ENCODE measurements around the gene BANP. TPM values are rescaled to one million over a fixed set of nuclear protein-coding genes. Genes with fewer than 3 reads are reported as not detected.

Gene BANP
- total RNA-seq, 3 donors from 2014 or later (not counting 1 experiment from before 2014, with no cell fraction given): 88.8 to 117 (median 117) TPM

DNA sequence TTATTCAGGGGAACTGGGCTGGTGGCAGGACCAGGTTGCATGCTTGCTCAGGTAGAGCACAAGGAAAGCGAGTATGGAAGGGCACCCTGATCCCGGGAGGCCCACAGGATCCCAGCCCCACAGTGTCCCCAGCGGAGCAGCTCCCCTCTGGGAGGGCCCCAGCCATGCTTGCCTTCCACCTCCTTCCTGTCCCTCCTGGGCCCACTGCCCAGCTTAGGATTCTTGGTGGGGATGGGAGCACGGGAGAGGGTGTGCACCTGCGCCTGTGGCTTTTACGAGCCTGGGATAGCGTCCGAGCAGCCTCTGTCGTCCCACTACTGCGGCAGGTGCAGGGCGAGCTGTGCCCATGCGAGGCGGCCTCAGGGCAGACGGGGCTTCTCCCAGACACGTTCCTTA, 114.5 kb downstream of the BANP start:
- no peak for ATAC-seq
- H3K4me1 Mint-ChIP-seq: peaks cover 9 to 10% of the 10 kb centered on the region in 2 donors
- no peak overlapping the region for H3K4me3 Mint-ChIP-seq
- no peak overlapping the region for H3K27ac Mint-ChIP-seq
- Histone ChIP-seq H3K4me1 (ENCODE audit: control insufficient read depth, insufficient read depth, low read length) (peaks cover 22% of the 10 kb centered on the region), H3K36me3 (ENCODE audit: control insufficient read depth, insufficient read depth, low read length) (peaks cover 22% of the 10 kb centered on the region), H3K27me3 (ENCODE audit: control insufficient read depth, insufficient read depth, low read length) (no peaks in the 10 kb centered on the region), H3K9me3 (ENCODE audit: control insufficient read depth, insufficient read depth, low read length) (no peaks in the 10 kb centered on the region), H3K27ac (ENCODE audit: low read length) (no peak overlapping the region), H3K4me3 (ENCODE audit: low read length) (no peak overlapping the region)
- WGBS (ENCODE audit: insufficient coverage): 95% methylated on average over 15 of the region's 15 CpGs
- TF ChIP-seq, protein P1, sequence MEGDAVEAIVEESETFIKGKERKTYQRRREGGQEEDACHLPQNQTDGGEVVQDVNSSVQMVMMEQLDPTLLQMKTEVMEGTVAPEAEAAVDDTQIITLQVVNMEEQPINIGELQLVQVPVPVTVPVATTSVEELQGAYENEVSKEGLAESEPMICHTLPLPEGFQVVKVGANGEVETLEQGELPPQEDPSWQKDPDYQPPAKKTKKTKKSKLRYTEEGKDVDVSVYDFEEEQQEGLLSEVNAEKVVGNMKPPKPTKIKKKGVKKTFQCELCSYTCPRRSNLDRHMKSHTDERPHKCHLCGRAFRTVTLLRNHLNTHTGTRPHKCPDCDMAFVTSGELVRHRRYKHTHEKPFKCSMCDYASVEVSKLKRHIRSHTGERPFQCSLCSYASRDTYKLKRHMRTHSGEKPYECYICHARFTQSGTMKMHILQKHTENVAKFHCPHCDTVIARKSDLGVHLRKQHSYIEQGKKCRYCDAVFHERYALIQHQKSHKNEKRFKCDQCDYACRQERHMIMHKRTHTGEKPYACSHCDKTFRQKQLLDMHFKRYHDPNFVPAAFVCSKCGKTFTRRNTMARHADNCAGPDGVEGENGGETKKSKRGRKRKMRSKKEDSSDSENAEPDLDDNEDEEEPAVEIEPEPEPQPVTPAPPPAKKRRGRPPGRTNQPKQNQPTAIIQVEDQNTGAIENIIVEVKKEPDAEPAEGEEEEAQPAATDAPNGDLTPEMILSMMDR (IDR thresholded peaks at IDR 0.05): no peak
- H3K36me3 Mint-ChIP-seq: peaks cover 9% of the 10 kb centered on the region
- intact Hi-C loops (cut with micrococcal nuclease): no loop called here
- no peak for DNase-seq
- no peaks in the 10 kb centered on the region for H3K9me3 Mint-ChIP-seq
- H3K27me3 Mint-ChIP-seq (ENCODE audit: low read depth in 2 of 2): no peaks in the 10 kb centered on the region

- Histone ChIP-seq H3K9me3 (ENCODE audit: control insufficient read depth, insufficient read depth, low read length) (no peaks in the 10 kb centered on the region), H3K27ac (ENCODE audit: low read length) (no peak overlapping the region), H3K4me3 (ENCODE audit: low read length) (no peak overlapping the region), H3K27me3 (ENCODE audit: control insufficient read depth, insufficient read depth, low read length) (no peaks in the 10 kb centered on the region), H3K36me3 (ENCODE audit: control insufficient read depth, insufficient read depth, low read length) (peaks cover 22% of the 10 kb centered on the region), H3K4me1 (ENCODE audit: control insufficient read depth, insufficient read depth, low read length) (peaks cover 22% of the 10 kb centered on the region)
- peaks cover 9% of the 10 kb centered on the region for H3K36me3 Mint-ChIP-seq
- DNase-seq: no peak
- WGBS (ENCODE audit: insufficient coverage): 95% methylated on average over 10 of the region's 10 CpGs
- H3K4me3 Mint-ChIP-seq: no peak overlapping the region
- H3K4me1 Mint-ChIP-seq: peaks cover 9 to 10% of the 10 kb centered on the region in 2 donors
- intact Hi-C loops (cut with micrococcal nuclease): no loop called here
- no peaks in the 10 kb centered on the region for H3K27me3 Mint-ChIP-seq (ENCODE audit: low read depth in 2 of 2)
- TF ChIP-seq, protein P1 (IDR thresholded peaks at IDR 0.05): no peak
- no peak for ATAC-seq
- H3K27ac Mint-ChIP-seq: no peak overlapping the region
- no peaks in the 10 kb centered on the region for H3K9me3 Mint-ChIP-seq
These were observed 115.0 kb downstream of the BANP start for GRCh38 chr16:88066234-88066633.

DNA sequence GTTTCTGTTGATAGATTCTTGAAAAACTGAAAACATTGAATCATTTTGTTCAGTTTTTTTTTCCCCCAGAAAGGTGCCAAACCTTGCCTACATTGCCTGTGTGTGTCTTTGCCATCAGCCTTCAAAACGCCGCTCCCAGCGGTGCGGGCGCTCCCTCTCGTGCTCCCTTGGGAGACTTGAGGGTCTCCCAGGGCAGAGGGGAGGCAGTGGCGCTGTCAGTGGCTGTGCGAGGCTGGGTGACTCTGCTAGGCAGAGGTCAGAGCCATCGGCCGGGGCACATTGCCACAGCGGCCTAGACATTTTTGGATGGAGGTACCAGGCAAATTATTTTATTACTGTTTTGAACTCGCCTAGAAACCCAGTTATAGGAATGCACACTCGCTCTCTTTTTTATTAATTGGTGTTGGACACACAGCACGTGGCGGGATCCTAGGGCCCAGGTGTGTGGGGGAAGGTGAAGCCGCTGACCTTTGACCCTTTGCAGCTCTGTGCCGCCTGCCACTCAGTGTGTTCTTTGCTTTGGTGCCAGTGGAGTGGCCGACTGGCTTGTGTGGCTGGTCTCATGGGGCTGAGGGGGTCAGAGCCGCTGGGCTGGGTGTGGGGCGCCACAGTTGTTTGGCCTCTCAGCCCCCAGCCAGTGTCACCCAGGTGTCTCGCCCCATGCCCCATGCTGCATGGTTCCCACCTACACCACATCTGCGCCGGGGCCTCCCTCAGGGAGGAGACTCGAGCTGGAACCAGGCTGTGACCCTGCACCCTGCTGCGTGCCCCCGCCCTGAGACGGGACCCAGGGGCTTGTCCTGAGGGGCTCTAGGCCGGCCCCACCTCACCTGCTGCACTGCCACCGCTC, 115.7 kb downstream of the BANP start:
- intact Hi-C loops (cut with micrococcal nuclease): no loop called here

More for the DNA sequence above, 115.7 kb downstream of the BANP start:
- no peak overlapping the region for H3K4me3 ChIP-seq (ENCODE audit: low read length)
- peaks cover 9% of the 10 kb centered on the region for H3K36me3 Mint-ChIP-seq
- ATAC-seq (no peak), DNase-seq (no peak)
- no peaks in the 10 kb centered on the region for H3K9me3 ChIP-seq (ENCODE audit: control insufficient read depth, insufficient read depth, low read length)
- no peak overlapping the region for H3K4me3 Mint-ChIP-seq
- no peaks in the 10 kb centered on the region for H3K27me3 ChIP-seq (ENCODE audit: control insufficient read depth, insufficient read depth, low read length)
- H3K27ac ChIP-seq (ENCODE audit: low read length): no peak overlapping the region
- peaks cover 24% of the 10 kb centered on the region for H3K36me3 ChIP-seq (ENCODE audit: control insufficient read depth, insufficient read depth, low read length)
- H3K27ac Mint-ChIP-seq: no peak overlapping the region
- no peaks in the 10 kb centered on the region for H3K27me3 Mint-ChIP-seq (ENCODE audit: low read depth in 2 of 2)
- H3K9me3 Mint-ChIP-seq: no peaks in the 10 kb centered on the region
- TF ChIP-seq, protein P1 (IDR thresholded peaks at IDR 0.05): no peak
- H3K4me1 Mint-ChIP-seq: peaks cover 9 to 10% of the 10 kb centered on the region in 2 donors
- H3K4me1 ChIP-seq (ENCODE audit: control insufficient read depth, insufficient read depth, low read length): peaks cover 22% of the 10 kb centered on the region
- 94% methylated on average over 29 of the region's 29 CpGs for WGBS (ENCODE audit: insufficient coverage)
